ENCODE data around the gene TRIP13. TPM values are rescaled to one million over a fixed set of nuclear protein-coding genes. Genes with fewer than 3 reads are reported as not detected.
A peak's percentile ranks its signal among the peaks of the same experiment; 100 is the strongest.

TRIP13 gene
- total and polyA plus RNA-seq, 10 of the 15 experiments (the other 5 are each of a cell fraction or from before 2014, with no cell fraction given): 15.1 to 64.9 (median 32.2) TPM

- no peak for FAIRE-seq
- peaks cover 45% of the 10 kb centered on the region for H3K79me2 ChIP-seq (ENCODE audit: control insufficient read depth, insufficient read depth, low read length)
- intact Hi-C loops (cut with micrococcal nuclease; ENCODE audit: unreplicated experiment) (loop anchor here (5.0 kb wide), 1 partner anchor 574 kb away; no protein-coding TSS in a partner anchor), in situ Hi-C loops (cut with MboI) (no loop called here)
- H3K9ac ChIP-seq (ENCODE audit: control insufficient read depth, insufficient read depth, low read length): peak overlapping the region; percentile 98
- TF ChIP-seq SPI1 (IDR thresholded peaks at IDR 0.05; ENCODE audit: borderline replicate concordance, insufficient read depth, low read depth, low read length): 0 out of 2 replicates have a peak, but pooled peaks have one; percentile 3
- TF ChIP-seq GATAD2B (conservative IDR thresholded peaks at IDR 0.05; ENCODE audit: low read depth): no peak
- H3K27ac ChIP-seq (ENCODE audit: control insufficient read depth, insufficient read depth): peak overlapping the region; percentile 88
- peak overlapping the region; percentile 86 for H3K4me2 ChIP-seq (ENCODE audit: control insufficient read depth, insufficient read depth)
- ChIA-PET SMC1A (ENCODE audit: uncharacterized antibody, unreplicated experiment) (interaction anchor here (1.1 to 2.2 kb wide), 2 partner anchors 12 to 249 kb away, joined by 3 to 8 read pairs; no protein-coding TSS in a partner anchor), RAD21 (ENCODE audit: unreplicated experiment) (interaction anchor here (2.9 kb wide), 1 partner anchor 11 kb away, joined by 12 read pairs; no protein-coding TSS in a partner anchor), CTCF (interaction anchor here (1.6 to 3.0 kb wide), 3 partner anchors 10 to 12 kb away, joined by 4 to 8 read pairs (median 6); no protein-coding TSS in a partner anchor), POLR2A (no interaction called here)
- peaks cover 14% of the 10 kb centered on the region for H3K4me1 ChIP-seq (ENCODE audit: control insufficient read depth, insufficient read depth, low read length)
- no peak overlapping the region for H2AFZ ChIP-seq (ENCODE audit: control insufficient read depth, low read depth, low read length)
- peak overlapping the region; percentile 97 for H3K4me3 ChIP-seq
- H3K27me3 ChIP-seq (replicated peaks in 1 of 2; ENCODE audit: control insufficient read depth in 2 of 2, insufficient read depth in 2 of 2, low read length in 1 of 2): no peaks in the 10 kb centered on the region
- DNase-seq (ENCODE audit: low read depth, low spot score): no peak
- peaks cover 18 to 30% of the 10 kb centered on the region in 2 experiments; a peak in 3 of 4 replicates for H3K36me3 ChIP-seq (ENCODE audit: control insufficient read depth in 2 of 2, insufficient read depth in 2 of 2, low read length in 1 of 2)
- no peaks in the 10 kb centered on the region for H3K9me3 ChIP-seq (replicated peaks; ENCODE audit: control insufficient read depth, insufficient read depth, low read length)
- WGBS (ENCODE audit: insufficient coverage, insufficient replicate concordance, low lambda C conversion rate, missing lambda C conversion rate): 77% methylated on average over 33 of the region's 34 CpGs
- BruUV-seq (replicated peaks): no TSS peak
- ATAC-seq: no peak; the same call in 2 of the 3 replicates
- no peaks in the 10 kb centered on the region for H4K20me1 ChIP-seq (ENCODE audit: control insufficient read depth, insufficient read depth)
Measured at GRCh38 chr5:891117-891836, 1.4 kb upstream of the TRIP13 start.

DNA sequence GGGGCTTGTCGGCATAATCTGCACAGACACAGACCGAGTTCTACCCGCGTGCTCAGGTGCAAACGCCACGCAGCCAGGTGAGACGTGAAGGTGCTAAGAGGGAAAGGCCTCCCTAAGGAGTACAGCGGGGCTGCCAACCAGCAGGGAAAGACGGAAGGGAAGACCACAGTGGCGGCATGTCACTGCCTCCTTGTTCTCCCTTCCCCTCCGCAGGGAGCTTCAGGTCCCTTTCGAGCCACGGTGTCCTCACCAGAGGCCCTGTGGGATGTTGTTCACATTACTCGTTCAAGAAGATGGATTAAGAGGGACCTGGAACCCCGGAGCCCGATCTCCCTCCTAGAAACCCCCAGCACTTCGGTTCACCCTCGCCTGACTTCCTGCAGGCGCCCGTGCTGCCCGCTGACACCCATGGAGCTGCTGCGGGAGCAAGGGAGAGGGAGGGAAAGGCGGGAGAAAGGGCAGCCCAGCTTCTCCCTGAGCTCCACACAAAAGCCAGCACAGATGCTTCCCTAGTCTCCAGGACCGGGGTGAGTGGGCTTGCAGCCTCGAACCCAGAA, 769 bp upstream of the TRIP13 start:
- CTCF ChIA-PET: interaction anchor here (1.6 to 1.9 kb wide), 2 partner anchors 9 to 11 kb away, joined by 4 to 8 read pairs; no protein-coding TSS in a partner anchor
- POLR2A ChIA-PET: no interaction called here
- DNase-seq (ENCODE audit: low read depth, low spot score) (no peak), FAIRE-seq (no peak), ATAC-seq (peak; percentile 28)
- in situ Hi-C loops (cut with MboI): no loop called here
- Histone ChIP-seq H3K9ac (ENCODE audit: control insufficient read depth, insufficient read depth, low read length) (peak overlapping the region; percentile 98), H3K4me1 (ENCODE audit: control insufficient read depth, insufficient read depth, low read length) (peaks cover 14% of the 10 kb centered on the region), H3K27me3 (replicated peaks in 1 of 2; ENCODE audit: control insufficient read depth in 2 of 2, insufficient read depth in 2 of 2, low read length in 1 of 2) (no peaks in the 10 kb centered on the region), H4K20me1 (ENCODE audit: control insufficient read depth, insufficient read depth) (no peaks in the 10 kb centered on the region), H3K79me2 (ENCODE audit: control insufficient read depth, insufficient read depth, low read length) (peaks cover 45% of the 10 kb centered on the region), H3K4me2 (ENCODE audit: control insufficient read depth, insufficient read depth) (peak overlapping the region; percentile 86), H3K36me3 (ENCODE audit: control insufficient read depth in 2 of 2, insufficient read depth in 2 of 2, low read length in 1 of 2) (peaks cover 12 to 27% of the 10 kb centered on the region in 2 experiments; a peak in 3 of 4 replicates), H2AFZ (ENCODE audit: control insufficient read depth, low read depth, low read length) (peak overlapping the region; percentile 83), H3K27ac (ENCODE audit: control insufficient read depth, insufficient read depth) (peak overlapping the region; percentile 88), H3K9me3 (replicated peaks; ENCODE audit: control insufficient read depth, insufficient read depth, low read length) (no peaks in the 10 kb centered on the region), H3K4me3 (peak overlapping the region; percentile 97)
- RAD21 ChIA-PET (ENCODE audit: unreplicated experiment): interaction anchor here (1.6 to 2.9 kb wide), 2 partner anchors 11 to 445 kb away, joined by 4 to 12 read pairs; no protein-coding TSS in a partner anchor
- TF ChIP-seq ATF3 (IDR thresholded peaks at IDR 0.05; ENCODE audit: borderline replicate concordance, extremely low read depth, low read depth, low read length): no peak
- SMC1A ChIA-PET (ENCODE audit: uncharacterized antibody, unreplicated experiment): interaction anchor here (1.1 to 2.2 kb wide), 2 partner anchors 11 to 248 kb away, joined by 3 to 8 read pairs; no protein-coding TSS in a partner anchor
- WGBS (ENCODE audit: insufficient coverage, insufficient replicate concordance, low lambda C conversion rate, missing lambda C conversion rate): 7% methylated on average over 25 of the region's 25 CpGs
- intact Hi-C loops (cut with micrococcal nuclease; ENCODE audit: unreplicated experiment): loop anchor here (5.0 kb wide), 1 partner anchor 575 kb away; no protein-coding TSS in a partner anchor
- BruUV-seq (replicated peaks): no TSS peak

All from GM12878 (cell line).